ENCODE measurements around the gene MATCAP1. TPM values are rescaled to one million over a fixed set of nuclear protein-coding genes. Genes with fewer than 3 reads are reported as not detected.

Gene MATCAP1
- total RNA-seq (2014; rRNA removed; shearing (Covaris generic)): 7.0 and 11.6 TPM in 2 replicates
- polyA plus RNA-seq (2015; cell fraction: cytosol; rRNA removed): 5.1 and 6.6 TPM in 2 replicates
- polyA plus RNA-seq (2015; cell fraction: nucleus; rRNA removed): 114 TPM in 2 replicates

DNA sequence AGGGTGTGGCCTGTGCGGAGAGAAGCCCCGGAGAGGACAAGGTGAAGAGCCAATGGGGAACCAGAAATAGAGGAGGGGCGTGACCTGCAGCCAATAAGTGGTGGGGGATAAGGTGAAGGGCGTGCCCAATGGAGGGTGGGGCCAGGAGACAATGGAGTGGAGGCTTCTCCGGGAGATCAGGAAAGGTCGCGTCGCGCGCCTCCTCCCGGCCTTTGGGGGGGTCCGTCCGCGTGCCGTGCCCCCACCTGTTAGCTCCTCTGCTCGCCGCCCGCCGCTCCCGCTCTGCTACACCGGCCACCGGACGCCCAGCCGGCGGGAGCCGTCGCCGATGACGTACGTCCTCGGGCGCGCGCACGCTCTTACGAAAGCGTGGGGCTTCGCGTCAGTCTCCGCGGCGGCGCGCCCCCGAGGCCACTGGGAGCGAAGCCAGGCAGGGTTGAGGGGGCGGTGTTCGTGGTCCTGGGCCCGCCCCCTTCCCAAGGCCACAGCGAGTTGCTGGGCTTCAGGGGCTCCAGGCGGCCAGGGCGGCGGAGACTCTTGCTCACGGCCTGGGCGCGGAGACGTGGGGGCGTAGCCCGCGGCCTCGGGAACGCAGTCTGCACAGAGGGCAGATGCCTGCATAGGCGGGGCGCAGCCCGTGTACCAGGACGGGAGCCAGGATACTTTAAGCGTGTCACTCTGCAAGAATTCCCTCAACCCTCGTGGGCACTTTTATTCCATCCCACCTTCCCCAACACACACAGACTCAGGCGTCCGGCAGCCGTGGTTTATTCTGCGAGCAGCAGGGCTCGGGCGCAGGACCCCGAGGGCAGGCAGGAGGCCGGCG is at the start of gene MATCAP1:
TSS of gene MATCAP1 (minus strand) at position 337 of the 826 bp plus-strand sequence. CDS start 3,353 bp downstream, outside the sequence.
- peak; percentile 97 for DNase-seq (ENCODE audit: low read depth)

DNA sequence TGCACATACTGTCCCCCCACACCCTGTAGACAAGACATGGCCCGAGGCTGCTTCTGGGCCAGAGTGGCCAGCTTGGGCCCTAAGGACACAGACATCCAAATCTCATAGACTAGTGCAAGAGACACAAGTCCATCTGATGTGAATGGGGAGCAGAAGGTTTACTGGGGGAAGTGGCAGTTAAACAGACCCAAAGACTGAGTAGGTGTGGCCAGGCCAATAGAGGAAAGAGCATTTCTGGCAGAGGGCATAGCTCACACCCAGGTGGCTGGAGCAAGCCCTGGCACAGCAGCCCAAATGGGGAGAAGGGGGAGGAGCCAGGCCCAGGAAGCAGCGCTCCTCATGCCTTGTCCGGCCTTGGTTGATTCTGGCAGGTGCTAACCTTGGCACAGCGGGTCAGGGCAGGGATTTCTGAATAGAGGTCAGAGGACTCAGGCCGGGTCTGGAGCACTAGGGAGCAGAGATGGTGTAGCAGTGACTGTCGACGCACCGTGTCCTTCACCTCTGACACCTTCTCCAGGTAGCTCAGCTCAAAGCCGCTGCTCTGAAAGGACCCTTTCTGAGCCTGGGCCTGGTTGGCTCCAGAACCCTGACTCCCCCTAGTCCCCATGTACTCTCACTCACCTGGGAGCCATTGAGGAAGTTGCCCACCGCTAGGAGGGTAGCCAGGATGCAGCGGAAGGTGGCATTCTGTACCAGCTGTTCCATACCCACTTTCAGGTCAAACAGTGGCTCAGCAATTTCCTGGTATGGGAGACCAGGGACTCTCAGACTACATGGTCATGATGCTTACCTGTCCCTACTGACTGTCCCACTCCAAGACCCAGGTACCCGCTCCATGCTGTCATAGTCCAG is 47.3 kb upstream of the MATCAP1 start:
- DNase-seq (ENCODE audit: low read depth): no peak

DNA sequence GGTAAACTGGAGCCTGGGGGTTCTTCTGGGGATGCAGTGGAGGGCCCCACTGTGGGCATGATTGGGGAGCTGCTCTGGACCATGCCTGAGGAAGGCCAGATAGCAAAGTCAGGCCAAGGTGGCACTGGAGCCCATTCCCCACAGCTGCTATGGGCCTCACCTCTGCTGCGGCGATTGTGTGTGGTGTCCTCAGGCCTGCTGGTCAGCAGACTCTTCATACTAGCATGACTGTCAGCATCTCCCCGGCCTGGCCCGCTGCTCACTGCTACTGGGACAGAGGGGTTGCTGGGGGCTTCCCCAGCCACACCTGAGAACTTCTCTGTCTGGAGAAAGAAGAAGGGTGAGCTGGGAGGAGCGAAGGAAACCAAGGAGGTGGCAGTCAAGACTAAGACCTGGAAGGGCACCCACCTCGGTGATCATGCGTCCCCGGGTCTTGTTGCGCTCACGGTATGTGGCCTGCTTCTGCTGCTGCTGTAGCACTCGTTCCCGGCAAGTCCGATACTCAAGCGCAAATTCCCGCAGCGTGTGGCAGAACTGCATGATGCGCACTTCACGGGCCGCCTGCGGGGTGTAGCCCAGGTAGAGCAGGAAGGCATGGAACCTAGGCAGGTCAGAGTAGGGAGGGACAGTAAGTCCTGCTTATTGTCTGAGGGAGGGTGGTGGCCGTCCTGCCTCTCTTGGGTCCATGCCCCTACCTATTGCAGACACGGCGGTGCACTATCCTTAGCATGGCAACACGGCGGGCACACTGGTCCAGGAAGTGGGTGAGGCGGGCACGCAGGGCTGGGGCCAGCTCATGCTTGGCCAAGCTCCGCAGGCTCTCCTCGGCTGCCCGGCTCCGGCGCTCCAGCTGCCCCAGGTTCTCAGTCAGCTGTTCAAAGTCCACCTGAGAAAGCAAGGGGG is 46.4 kb upstream of the MATCAP1 start:
- no peak for DNase-seq (ENCODE audit: low read depth)

DNA sequence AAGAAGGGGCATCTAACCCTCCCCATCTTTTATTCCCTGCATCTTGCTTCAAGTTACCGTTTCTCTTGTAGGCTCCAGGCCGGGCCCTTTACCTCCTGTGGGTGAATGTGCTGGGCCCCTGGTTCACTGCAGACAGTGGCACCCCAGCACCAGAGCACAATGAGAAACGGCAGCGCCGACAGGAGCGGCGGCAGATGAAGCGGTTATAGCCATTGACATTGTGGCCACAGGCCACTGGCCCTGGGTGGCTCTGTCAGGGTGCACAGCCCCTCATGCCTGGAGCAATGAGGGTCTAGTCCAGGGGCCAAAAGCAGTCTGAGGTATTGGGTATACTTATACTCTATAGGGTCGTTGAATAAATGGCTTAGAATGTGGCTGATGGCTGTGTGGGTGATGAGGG is 45.1 kb upstream of the MATCAP1 start:
- DNase-seq (ENCODE audit: low read depth): no peak

DNA sequence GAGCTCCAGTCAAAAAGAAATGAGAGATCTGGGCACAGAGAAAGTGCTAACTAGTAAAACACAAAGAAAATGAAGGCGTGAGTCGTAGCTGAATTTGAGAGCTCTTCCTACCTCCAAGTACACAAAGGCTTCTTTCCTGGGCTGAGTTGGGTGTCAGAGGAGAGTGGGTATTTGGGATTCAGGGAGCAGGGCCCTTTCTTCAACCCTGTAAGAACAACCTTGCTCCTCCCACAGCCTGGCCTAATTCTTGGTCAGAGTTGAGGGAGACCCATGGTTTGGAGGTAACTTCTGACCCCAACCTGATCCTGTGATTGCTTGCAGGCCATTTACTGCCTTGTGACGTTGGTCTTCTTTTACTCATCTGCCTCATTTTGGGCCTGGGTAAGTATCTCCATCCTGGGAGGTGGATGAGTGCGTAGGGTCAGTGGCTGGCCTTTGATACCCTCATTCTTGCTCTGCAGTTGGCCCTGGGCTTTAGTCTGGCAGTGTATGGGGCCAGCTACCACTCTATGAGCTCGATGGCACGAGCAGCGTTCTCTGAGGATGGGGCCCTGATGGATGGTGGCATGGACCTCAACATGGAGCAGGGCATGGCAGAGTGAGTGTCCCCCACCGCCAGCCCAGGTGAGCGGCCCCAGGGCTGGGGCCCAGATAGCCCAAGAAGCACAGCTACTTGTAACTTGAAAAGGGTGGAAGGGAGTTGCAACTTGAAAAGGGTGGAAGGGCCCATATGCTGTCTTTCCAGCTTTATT is 44.4 kb upstream of the MATCAP1 start:
- DNase-seq (ENCODE audit: low read depth): no peak

DNA sequence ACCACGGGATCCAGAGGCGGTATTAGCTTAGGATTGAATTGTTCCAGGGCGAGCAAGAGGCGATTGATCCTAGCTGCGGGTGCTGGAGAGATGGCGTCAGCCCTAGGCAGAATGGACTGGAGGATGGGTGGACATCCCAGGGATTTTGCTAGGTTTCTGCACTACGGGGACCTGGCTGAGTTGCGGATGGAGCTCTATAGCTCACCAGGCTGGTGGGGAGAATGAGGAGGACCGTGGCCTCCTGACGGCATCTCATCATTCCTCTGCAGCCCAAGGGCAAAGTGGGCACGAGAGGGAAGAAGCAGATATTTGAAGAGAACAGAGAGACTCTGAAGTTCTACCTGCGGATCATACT is 43.8 kb upstream of the MATCAP1 start:
- no peak for DNase-seq (ENCODE audit: low read depth)

DNA sequence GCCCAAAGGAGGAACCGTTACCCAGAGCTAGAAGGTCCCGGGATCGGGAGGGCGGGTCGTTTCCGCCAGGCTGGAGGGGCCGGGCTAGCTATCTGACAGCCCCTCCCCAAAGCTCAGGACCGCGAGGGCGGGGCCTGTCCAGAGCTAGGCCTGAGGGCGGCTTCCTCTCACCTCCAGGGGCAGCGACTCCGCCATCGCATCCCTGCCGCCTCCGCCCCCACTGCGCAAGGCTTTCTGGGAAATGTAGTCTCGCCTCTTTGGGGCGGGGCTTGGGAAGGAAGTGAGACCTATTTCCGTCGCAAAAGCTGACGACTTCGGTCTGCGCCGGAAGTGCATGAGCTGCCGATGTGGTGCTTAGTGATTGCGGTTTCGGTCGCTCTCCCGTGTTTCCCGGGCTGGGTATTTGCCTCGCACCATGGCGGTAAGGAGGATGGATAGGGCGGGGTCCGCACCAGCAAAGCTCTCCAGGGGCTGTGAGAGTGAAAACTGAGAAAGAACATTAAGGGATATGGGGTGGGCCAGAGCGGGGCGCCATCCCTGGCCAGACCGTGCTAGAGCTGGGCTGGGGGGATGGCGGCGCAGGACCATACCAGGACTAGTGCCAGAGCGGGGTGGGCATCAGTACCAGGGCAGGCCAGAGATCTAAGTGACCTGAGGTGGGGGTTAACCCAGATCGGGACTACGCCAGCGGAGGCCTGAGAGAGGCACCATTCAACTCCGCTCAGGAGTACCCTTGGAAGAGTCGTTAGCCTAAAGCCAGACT is 43.2 kb upstream of the MATCAP1 start, which contains the start of gene TMEM208:
TSS of gene TMEM208 (plus strand) at position 327 of the 763 bp plus-strand sequence. CDS start at position 416, 89 bp downstream.
- peak; percentile 98 for DNase-seq (ENCODE audit: low read depth)

DNA sequence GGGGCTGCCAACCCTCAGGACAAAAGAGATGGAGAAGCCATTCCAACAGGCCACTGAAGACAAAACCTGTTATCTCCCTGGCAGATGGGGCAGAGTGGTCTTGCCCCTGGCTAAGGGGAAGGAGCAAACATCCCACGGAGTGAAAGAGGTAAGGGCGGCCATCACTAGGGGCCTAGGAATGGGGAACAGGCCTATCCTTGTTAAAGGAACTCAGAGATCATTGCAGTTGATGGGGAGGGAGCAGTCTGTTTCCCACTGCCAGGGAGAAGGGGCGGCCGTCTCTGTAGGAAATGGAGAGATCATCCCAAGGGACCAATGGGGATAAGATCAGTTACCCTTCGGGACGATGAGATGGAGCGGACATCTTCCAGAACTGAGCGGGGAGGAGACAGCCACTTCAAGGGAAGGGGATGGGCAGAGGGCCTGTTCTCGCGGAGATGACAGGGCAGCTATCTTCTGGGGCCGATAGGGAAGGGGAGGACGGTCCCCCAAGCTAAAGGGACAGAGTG is 42.6 kb upstream of the MATCAP1 start:
- no peak for DNase-seq (ENCODE audit: low read depth)

DNA sequence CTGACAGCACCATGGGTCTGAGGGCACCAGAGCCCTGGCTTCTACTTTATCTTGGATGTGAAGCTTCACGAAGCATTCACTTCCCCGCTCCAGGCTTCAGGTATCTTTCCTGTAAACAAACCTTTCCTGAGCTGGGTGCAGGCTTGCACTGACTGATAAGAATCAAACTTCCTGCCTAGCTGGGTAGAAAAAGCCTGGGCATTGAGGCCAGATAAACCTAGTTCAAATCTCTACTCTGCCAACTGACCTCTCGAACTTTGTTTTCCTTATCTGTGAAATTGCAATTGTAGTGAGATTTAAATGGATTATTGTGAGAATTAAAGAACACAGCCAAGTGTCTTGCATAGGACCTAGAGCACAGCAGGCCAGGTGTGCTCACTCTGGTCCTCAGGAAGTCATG is 40.2 kb upstream of the MATCAP1 start:
- DNase-seq (ENCODE audit: low read depth): no peak

DNA sequence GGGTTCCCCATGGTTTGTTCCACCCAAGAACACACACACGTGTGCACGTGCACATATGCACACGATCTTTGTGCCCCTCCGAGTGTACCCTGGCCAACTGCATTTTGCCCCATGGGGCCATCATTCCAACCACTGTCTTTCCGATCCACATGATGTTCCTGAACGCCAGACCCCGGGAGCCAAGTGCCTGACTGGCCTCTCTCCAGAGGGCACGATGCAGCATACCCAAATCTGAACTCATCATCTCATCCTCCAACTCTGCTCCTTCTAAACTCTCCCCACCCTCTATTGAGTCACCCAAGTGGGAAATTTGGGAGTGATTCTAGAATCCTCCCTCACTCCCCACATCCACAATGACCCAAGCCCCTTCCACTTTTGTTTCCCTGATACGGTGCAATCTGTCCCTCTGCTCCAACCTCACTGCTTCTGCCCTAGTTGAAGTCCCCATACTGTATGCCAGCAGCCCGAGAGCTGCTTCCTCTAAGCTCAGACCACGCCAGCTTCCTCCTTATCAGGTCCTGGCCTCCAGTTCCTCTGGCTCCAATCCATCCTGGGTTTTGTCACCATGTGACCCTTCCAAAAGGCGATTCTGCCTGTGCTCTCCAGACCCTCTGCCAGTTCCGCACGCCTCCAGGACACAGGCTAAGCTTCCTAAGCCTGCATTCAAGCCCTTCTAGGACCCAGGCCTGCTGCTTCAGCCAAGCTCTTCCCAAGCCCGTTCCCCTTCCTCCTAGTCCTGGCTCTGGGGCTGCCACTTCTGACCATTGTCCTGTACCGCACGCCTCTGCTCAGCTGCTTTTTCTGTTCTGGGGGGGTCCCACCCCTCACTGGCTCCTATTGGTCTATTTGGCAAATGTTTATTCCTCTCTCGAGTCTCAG is 33.1 kb upstream of the MATCAP1 start:
- DNase-seq (ENCODE audit: low read depth): no peak

DNA sequence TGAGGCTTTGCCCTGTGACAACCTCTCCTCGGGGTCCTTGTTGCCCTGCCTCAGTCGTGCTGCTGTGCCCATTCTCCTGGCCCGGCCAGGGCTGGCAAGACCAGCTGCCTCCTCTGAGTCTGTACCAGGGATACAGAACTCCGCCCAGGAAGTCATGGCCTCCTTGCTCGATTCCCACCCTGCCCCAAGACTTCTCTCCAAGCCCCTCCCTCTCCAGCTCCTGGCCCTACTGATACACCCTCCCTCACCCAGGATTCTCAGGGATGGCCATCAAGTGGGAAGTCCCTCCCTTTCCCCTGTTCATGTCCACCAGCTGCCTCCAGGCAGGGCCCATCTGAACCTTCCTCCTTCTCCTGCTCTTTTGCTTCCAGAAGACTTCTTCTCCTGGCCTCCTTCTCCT is 31.9 kb upstream of the MATCAP1 start:
- peak; percentile 30 for DNase-seq (ENCODE audit: low read depth)

DNA sequence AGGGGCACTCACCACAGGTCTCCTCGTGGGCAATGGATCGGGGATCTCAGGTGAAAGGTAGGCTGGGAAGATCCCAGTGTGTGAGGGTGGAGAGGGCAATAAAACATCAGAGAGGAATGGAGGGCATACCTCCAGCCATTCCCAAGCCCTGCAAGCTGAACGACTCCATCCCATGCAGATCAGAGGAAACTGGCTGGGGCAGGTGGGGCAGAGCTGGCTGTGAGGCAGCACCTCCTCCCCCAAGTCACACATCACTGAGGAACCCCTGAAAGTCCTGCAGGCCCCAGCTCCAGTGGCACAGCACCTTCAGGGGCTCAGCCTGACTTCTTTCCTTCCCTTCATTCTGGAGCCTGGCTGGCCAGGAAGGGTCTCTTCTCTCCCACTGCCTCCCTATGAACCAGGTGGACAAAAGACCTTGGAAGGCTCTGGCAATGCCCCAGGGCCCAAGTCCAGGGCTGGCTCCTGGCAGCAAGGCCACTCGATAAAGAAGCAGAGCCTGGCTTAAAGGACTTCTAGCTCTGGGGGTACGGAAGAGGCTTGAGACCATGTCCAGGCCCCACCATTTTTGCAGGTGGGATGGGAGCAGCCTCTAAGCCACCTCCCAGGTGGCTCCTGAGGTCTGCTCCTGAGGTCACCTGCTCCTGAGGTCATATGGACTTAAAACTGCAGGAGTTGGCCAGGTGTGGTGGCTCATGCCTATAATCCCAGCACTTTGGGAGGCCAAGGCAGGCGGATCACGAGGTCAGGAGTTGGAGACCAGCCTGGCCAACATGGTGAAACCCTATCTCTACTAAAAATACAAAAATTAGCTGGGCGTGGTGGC is 29.6 kb upstream of the MATCAP1 start:
- no peak for DNase-seq (ENCODE audit: low read depth)

DNA sequence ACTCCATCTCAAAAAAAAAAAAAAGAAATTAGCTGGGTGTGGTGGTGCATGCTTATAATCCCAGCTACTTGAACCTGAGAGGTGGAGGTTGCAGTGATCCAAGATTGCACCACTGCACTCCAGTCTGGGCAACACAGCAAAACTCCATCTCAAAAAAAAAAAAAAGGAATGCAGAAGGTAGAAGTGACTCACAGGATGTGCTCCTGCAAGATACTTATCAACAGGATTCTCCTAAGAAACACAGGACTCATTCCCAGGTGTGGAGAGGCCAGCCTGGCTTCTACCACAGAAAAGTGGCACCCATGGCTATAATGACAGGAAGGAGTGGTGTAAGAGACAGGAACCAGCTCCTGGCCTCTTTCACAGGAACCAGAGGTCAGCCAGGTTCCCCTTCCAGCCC is 29.0 kb upstream of the MATCAP1 start:
- DNase-seq (ENCODE audit: low read depth): peak; percentile 69

DNA sequence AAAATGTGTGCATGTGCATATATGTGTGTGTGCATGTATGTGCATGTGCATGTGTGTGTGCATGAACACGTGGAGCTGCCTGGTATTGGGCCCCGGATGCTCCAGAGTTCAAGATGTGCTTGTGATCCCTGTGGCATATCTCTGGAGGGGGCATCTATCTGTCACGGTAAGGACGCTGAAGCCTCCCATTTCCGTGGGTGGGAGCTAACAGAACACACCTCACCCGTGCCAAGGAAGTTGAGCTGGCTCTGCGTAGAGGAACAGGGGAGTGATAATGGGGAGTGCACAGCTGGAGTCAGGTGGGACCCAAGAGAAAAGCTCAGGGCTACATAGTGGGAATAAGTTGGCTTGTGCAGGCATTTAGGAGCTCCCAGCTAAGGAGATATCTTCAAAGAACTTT is 27.9 kb upstream of the MATCAP1 start:
- no peak for DNase-seq (ENCODE audit: low read depth)

DNA sequence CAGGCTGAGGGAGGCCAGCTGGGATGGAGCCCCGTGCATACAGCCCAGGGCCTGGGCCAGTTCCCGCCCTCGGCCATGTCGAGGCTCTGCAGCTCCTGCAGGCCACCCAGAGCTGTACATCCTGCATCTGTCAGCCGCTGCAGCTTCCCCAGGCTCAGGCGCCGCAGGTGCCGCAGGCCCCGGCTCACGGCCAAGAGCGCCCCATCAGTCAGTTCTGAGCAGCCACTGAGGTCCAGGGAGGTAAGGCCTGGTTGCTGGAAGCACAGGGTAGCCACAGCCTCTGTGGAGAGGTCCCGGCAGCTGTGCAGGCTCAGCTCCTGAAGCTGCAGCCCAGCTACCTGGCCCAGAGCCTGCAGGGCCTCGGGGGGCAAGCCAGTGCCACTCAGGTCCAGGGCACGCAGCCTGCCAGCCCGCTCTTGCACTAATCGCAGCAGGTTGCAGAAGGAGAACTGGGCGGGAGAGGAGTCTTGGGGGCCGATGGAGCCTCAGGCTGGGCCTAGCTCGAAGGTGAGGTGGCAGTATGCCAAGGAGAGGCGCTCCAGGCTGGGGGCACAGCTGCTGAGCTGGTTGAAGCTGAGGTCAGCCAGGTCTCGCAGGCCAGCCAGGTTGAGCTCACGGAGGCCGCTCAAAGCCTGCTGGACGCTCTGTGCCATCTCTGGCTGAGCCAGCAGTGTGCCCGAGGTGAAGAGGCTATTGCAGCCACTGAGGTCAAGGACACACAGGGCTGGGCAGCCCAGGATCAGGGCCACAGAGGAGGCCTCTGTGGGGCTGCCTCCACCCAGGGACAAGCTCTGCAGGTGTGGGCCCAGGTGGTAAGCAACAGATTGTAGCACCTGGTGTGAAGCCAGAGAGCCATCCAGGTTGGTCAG is 26.5 kb upstream of the MATCAP1 start:
- DNase-seq (ENCODE audit: low read depth): no peak

DNA sequence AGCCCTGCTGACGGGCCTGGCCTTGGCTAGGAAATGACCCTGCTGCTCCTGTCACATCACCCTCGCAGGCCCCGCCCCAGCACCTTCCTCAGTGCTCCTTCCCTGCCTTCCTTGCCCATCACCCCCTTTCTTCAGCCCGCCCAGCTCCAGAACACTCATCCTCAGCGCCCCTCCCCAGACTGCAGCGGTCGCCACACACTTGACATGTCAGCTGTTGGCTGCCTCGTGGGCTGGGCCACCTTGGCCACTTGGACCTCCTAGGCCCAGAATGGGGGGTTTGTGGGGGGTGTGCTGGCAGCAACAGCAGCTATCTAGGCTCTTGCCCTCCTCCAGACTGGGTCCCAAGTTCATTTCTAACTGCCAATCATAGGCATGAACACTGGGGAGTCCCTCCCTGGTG is 25.8 kb upstream of the MATCAP1 start:
- no peak for DNase-seq (ENCODE audit: low read depth)

Measured in HT1080 (cell line).